Measurements from ENCODE around the gene RDH11. TPM values are rescaled to one million over a fixed set of nuclear protein-coding genes. Genes with fewer than 3 reads are reported as not detected.
"Not testable (repeated sequence)": the region's sequence is repeated elsewhere in the genome, so short reads cannot be mapped to it uniquely, and the experiment has no call there.

Gene RDH11
- total RNA-seq, 1 experiment from 2014 or later, result 45.1 TPM

DNA sequence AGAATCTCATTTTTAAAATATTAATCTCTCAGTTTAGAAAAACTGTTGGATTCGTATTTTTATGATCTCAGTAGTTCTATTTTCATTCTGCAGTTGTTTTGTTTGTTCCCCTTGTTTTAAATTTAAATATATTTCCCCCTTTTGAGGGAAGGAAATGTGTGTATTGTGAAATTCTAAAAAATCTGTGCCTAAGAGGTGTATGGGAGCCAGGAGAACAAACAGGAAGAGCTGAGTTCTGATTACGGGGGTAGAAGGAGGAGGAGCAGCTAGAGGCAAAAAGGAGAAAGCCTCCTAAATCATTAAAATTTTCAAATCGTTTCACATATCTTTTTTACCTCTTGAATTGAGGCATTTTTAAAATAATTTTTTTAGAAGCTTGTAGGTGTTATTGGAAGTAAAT, 8.4 kb upstream of the RDH11 start:
- no peak overlapping the region for H3K4me3 ChIP-seq (ENCODE audit: low read depth in 2 of 2, low read length in 2 of 2)
- ChIA-PET POLR2A (no interaction called here), CTCF (interaction anchor here (0.5 to 1.6 kb wide), 14 partner anchors 12 to 1079 kb away, joined by 3 to 16 read pairs (median 4); partner anchors contain the start of gene ARG2)
- no peaks in the 10 kb centered on the region for H3K27me3 ChIP-seq (ENCODE audit: control insufficient read depth, insufficient read depth, low read length)
- no peak for DNase-seq (ENCODE audit: low read depth, low spot score)
- no peak for ATAC-seq
- no TSS peak for BruUV-seq (replicated peaks)
- H3K36me3 ChIP-seq (ENCODE audit: control insufficient read depth, insufficient read depth, low read length), result no peaks in the 10 kb centered on the region
- no peak overlapping the region for H3K27ac ChIP-seq (ENCODE audit: low read length)
- in situ Hi-C loops (cut with HindIII; ENCODE audit: low pct_unique_long_range_greater_than_20kb, low sequenced_read_pairs), result no loop called here
- peaks cover 3% of the 10 kb centered on the region; the same call in 1 of the 2 replicates for H3K4me1 ChIP-seq (ENCODE audit: control insufficient read depth, insufficient read depth, low read length)
- no peaks in the 10 kb centered on the region for H3K9me3 ChIP-seq (ENCODE audit: control insufficient read depth, insufficient read depth, low read depth, low read length)
- TF ChIP-seq, protein P1, sequence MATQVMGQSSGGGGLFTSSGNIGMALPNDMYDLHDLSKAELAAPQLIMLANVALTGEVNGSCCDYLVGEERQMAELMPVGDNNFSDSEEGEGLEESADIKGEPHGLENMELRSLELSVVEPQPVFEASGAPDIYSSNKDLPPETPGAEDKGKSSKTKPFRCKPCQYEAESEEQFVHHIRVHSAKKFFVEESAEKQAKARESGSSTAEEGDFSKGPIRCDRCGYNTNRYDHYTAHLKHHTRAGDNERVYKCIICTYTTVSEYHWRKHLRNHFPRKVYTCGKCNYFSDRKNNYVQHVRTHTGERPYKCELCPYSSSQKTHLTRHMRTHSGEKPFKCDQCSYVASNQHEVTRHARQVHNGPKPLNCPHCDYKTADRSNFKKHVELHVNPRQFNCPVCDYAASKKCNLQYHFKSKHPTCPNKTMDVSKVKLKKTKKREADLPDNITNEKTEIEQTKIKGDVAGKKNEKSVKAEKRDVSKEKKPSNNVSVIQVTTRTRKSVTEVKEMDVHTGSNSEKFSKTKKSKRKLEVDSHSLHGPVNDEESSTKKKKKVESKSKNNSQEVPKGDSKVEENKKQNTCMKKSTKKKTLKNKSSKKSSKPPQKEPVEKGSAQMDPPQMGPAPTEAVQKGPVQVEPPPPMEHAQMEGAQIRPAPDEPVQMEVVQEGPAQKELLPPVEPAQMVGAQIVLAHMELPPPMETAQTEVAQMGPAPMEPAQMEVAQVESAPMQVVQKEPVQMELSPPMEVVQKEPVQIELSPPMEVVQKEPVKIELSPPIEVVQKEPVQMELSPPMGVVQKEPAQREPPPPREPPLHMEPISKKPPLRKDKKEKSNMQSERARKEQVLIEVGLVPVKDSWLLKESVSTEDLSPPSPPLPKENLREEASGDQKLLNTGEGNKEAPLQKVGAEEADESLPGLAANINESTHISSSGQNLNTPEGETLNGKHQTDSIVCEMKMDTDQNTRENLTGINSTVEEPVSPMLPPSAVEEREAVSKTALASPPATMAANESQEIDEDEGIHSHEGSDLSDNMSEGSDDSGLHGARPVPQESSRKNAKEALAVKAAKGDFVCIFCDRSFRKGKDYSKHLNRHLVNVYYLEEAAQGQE (IDR thresholded peaks at IDR 0.05; ENCODE audit: insufficient read depth in 1 of 2, low read depth in 2 of 2, low read length in 1 of 2), result no peak
- no peak for TF ChIP-seq TCF7L2 (IDR thresholded peaks at IDR 0.05; ENCODE audit: low read depth, low read length)
- no peak for TF ChIP-seq POLR2AphosphoS5 (IDR thresholded peaks at IDR 0.05; ENCODE audit: low read depth, low read length)
- no peak for TF ChIP-seq SIN3A (IDR thresholded peaks at IDR 0.05; ENCODE audit: borderline replicate concordance, insufficient read depth, low read depth, low read length)
- TF ChIP-seq, protein P2, sequence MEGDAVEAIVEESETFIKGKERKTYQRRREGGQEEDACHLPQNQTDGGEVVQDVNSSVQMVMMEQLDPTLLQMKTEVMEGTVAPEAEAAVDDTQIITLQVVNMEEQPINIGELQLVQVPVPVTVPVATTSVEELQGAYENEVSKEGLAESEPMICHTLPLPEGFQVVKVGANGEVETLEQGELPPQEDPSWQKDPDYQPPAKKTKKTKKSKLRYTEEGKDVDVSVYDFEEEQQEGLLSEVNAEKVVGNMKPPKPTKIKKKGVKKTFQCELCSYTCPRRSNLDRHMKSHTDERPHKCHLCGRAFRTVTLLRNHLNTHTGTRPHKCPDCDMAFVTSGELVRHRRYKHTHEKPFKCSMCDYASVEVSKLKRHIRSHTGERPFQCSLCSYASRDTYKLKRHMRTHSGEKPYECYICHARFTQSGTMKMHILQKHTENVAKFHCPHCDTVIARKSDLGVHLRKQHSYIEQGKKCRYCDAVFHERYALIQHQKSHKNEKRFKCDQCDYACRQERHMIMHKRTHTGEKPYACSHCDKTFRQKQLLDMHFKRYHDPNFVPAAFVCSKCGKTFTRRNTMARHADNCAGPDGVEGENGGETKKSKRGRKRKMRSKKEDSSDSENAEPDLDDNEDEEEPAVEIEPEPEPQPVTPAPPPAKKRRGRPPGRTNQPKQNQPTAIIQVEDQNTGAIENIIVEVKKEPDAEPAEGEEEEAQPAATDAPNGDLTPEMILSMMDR (IDR thresholded peaks at IDR 0.05), result no peak
- intact Hi-C loops (cut with micrococcal nuclease; ENCODE audit: unreplicated experiment), result loop anchor here (1.0 to 10.0 kb wide), 2 partner anchors 89 to 120 kb away; partner anchors contain the start of gene ARG2

GRCh38 chr14:67701492-67701891, 5.9 kb upstream of the RDH11 start, which contains the start of gene RDH12:
TSS of gene RDH12 (plus strand) at chr14:67701886. CDS start at chr14:67722643, 20,757 bp downstream.
- H3K27me3 ChIP-seq (ENCODE audit: control insufficient read depth, insufficient read depth, low read length); H3K27ac ChIP-seq (ENCODE audit: low read length); H3K9me3 ChIP-seq (ENCODE audit: control insufficient read depth, insufficient read depth, low read depth, low read length); BruUV-seq (replicated peaks); H3K4me3 ChIP-seq (ENCODE audit: low read depth in 2 of 2, low read length in 2 of 2); in situ Hi-C loops (cut with HindIII; ENCODE audit: low pct_unique_long_range_greater_than_20kb, low sequenced_read_pairs); H3K36me3 ChIP-seq (ENCODE audit: control insufficient read depth, insufficient read depth, low read length); H3K4me1 ChIP-seq (ENCODE audit: control insufficient read depth, insufficient read depth, low read length); ATAC-seq; POLR2A ChIA-PET; CTCF ChIA-PET; DNase-seq (ENCODE audit: low read depth, low spot score): not testable (repeated sequence)
- intact Hi-C loops (cut with micrococcal nuclease; ENCODE audit: unreplicated experiment), result loop anchor here (10.0 kb wide), 1 partner anchor 87 kb away; the partner anchor contains the start of gene ARG2

DNA sequence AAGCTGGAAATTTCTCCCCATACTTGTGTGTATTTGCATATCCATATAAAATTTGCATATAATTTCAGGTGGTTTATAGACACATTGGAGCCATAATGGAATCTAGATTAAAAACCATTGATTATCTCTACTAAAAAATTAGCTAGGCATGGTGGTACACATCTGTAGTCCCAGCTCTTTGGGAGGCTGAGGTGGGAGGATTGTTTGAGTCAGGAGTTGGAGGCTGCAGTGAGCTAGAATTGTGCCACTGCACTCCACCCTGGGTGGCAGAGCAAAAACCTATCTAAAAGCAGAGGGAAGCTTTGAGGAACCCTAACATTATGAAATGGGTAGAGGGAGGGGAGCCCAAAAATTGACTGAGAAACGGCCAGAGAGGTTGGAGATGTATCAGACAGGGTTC, 2.6 kb upstream of the RDH11 start:
- peaks cover 4% of the 10 kb centered on the region; the same call in 1 of the 2 replicates for H3K36me3 ChIP-seq (ENCODE audit: control insufficient read depth, insufficient read depth, low read length)
- no peaks in the 10 kb centered on the region for H3K27me3 ChIP-seq (ENCODE audit: control insufficient read depth, insufficient read depth, low read length)
- TF ChIP-seq POLR2AphosphoS5 (IDR thresholded peaks at IDR 0.05; ENCODE audit: low read depth, low read length) (no peak), TCF7L2 (IDR thresholded peaks at IDR 0.05; ENCODE audit: low read depth, low read length) (no peak), SIN3A (IDR thresholded peaks at IDR 0.05; ENCODE audit: borderline replicate concordance, insufficient read depth, low read depth, low read length) (no peak)
- TF ChIP-seq, protein P2 (IDR thresholded peaks at IDR 0.05), result no peak
- TF ChIP-seq, protein P1 (IDR thresholded peaks at IDR 0.05; ENCODE audit: insufficient read depth in 1 of 2, low read depth in 2 of 2, low read length in 1 of 2), result no peak
- no peaks in the 10 kb centered on the region for H3K9me3 ChIP-seq (ENCODE audit: control insufficient read depth, insufficient read depth, low read depth, low read length)
- DNase-seq (ENCODE audit: low read depth, low spot score) (no peak), ATAC-seq (no peak)
- in situ Hi-C loops (cut with HindIII; ENCODE audit: low pct_unique_long_range_greater_than_20kb, low sequenced_read_pairs) (no loop called here), intact Hi-C loops (cut with micrococcal nuclease; ENCODE audit: unreplicated experiment) (no loop called here)
- H3K4me1 ChIP-seq (ENCODE audit: control insufficient read depth, insufficient read depth, low read length), result no peaks in the 10 kb centered on the region; the same call in 1 of the 2 replicates
- ChIA-PET POLR2A (no interaction called here), CTCF (no interaction called here)
- H3K4me3 ChIP-seq (ENCODE audit: low read depth in 2 of 2, low read length in 2 of 2), result no peak overlapping the region
- no peak overlapping the region for H3K27ac ChIP-seq (ENCODE audit: low read length)
- BruUV-seq (replicated peaks), result no TSS peak
